GM18517 (cell line): ENCODE measurements around the gene FBXL20.

Source experiments
- ATAC-seq: cut with Tn5 transposase; IDR thresholded peaks from one replicate; pipeline ENCODE4 v1.9.1; 2021; ENCODE audit warnings: mild to moderate bottlenecking, moderate library complexity; ENCODE audit not compliant: unreplicated experiment

Gene FBXL20

GRCh38 chr17:39208893-39209292 lies 192.5 kb downstream of the FBXL20 start:
- ATAC-seq, result peak; percentile 59

DNA sequence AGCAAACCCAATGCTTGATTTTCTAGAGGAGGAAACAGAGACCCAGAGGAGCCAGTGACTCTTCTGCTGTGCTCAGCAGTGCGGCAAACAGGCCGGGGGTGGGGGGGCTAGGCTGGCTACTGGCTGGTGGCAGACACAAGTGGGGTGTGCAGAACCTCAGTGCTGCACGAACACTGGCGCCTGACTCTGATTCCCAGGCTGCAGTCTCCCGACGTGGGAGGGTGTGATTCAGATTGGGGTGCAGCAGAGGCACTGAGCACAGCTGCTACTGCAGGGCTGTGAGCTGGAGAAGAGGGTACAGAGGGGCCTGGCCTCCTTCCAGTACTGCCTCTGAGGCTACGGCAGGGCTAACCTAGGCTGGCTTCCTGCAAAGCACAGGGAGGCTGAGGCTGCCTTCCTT lies 193.3 kb downstream of the FBXL20 start:
- ATAC-seq, result no peak

DNA sequence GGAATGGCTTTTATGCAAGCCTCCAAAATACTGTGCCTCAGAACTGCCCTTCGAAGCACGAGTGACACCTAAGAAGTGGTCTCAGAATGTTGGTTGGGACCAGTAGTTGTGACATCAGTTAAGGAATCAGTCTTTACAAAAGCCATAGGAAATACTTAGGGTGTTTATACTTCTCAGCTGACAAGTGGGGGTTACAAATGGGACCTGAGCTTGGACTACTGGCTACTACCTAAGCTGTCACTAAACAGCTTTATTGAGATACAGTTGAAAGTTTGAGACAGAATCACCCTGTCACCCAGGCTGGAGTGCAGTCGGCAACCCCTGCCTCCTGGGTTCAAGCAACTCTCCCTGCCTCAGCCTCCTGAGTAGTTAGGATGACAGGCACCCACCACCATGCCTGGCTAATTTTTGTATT lies 196.3 kb downstream of the FBXL20 start:
- no peak for ATAC-seq

- ATAC-seq, result no peak
Measured at GRCh38 chr17:39204245-39204644, 197.2 kb downstream of the FBXL20 start.
